Activated naive CD8-positive, alpha-beta T cell (primary cell): ENCODE results near the gene NCAM2.

Experiments
- H3K27ac Mint-ChIP-seq: one replicate; pipeline ENCODE4 v1.8.0; 2021; ENCODE audit warnings: mixed read lengths
- H3K27me3 Mint-ChIP-seq: one replicate; pipeline ENCODE4 v1.8.0; 2021; ENCODE audit warnings: mixed read lengths
- H3K36me3 Mint-ChIP-seq: one replicate; pipeline ENCODE4 v1.8.0; 2021; ENCODE audit warnings: mixed read lengths
- H3K4me1 Mint-ChIP-seq: one replicate; pipeline ENCODE4 v1.8.0; 2021; ENCODE audit warnings: low read depth, mixed read lengths
- H3K4me3 Mint-ChIP-seq: one replicate; pipeline ENCODE4 v1.8.0; 2021; ENCODE audit warnings: mild to moderate bottlenecking, mixed read lengths
- H3K9me3 Mint-ChIP-seq: one replicate; pipeline ENCODE4 v1.8.0; 2021; ENCODE audit warnings: low read depth, mixed read lengths

The NCAM2 gene

DNA sequence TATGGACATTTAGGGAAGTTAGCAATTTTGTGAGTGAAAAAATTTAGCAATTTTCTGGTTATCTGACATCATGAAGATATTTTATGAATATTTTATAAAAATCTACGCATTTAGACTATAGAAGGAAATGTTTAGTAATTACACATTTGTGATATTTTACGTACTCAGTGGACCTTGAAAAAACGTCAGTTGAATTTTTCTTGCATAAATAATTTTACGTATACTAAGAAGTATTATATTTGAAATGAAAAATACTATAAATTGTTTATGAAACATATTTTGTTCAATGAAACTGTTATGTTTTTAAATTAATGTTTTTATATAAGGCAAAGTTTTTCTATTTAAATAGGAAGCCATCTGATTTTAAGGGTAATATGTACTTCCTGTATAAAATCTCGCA lies 462.8 kb downstream of the NCAM2 start:
- Mint-ChIP-seq H3K4me3 (no peak overlapping the region), H3K27me3 (no peaks in the 10 kb centered on the region), H3K9me3 (peaks cover 3% of the 10 kb centered on the region), H3K27ac (no peak overlapping the region), H3K36me3 (no peaks in the 10 kb centered on the region), H3K4me1 (no peaks in the 10 kb centered on the region)

DNA sequence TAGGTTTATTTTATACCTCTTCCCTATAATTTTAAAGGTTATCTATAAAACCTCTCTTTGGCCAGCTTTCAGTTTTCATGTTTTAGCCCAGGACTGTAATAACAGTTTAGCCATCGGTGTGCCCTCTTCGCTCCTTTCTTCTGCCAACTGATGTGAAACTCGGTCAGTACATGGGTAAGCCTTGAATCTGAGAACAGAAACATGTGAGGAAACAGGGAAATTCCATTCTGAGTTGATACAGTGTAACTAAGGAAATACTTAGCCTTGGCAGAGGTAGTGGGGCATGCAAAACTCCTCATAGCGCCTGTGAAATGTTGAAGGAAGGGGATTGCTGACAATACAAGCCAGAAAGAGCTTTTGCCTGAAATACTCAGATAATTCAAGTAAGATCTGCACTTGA lies 465.2 kb downstream of the NCAM2 start:
- no peaks in the 10 kb centered on the region for H3K4me1 Mint-ChIP-seq
- no peak overlapping the region for H3K4me3 Mint-ChIP-seq
- peaks cover 6% of the 10 kb centered on the region for H3K9me3 Mint-ChIP-seq
- H3K27ac Mint-ChIP-seq: no peak overlapping the region
- no peaks in the 10 kb centered on the region for H3K36me3 Mint-ChIP-seq
- no peaks in the 10 kb centered on the region for H3K27me3 Mint-ChIP-seq

DNA sequence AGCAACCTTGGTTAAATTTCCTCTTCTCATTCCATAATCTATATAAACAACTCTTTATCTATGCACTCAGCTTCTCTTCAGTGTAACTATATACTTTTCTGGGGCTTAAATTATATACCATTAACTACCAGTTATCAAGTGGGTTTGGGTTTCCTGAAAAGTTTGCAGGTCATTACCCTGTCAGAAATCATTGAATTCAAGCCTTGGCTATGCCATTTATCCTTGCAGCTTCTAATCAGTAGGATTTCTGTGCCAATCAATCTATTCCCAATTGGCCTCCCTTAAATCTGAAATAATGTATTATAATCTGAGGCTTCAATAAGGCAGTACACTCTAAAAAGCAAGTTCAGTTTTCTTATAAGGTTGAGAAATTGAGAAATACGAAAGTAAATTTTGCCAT lies 466.5 kb downstream of the NCAM2 start:
- H3K9me3 Mint-ChIP-seq: peaks cover 6% of the 10 kb centered on the region
- no peaks in the 10 kb centered on the region for H3K36me3 Mint-ChIP-seq
- no peak overlapping the region for H3K4me3 Mint-ChIP-seq
- no peaks in the 10 kb centered on the region for H3K4me1 Mint-ChIP-seq
- no peak overlapping the region for H3K27ac Mint-ChIP-seq
- H3K27me3 Mint-ChIP-seq: no peaks in the 10 kb centered on the region

DNA sequence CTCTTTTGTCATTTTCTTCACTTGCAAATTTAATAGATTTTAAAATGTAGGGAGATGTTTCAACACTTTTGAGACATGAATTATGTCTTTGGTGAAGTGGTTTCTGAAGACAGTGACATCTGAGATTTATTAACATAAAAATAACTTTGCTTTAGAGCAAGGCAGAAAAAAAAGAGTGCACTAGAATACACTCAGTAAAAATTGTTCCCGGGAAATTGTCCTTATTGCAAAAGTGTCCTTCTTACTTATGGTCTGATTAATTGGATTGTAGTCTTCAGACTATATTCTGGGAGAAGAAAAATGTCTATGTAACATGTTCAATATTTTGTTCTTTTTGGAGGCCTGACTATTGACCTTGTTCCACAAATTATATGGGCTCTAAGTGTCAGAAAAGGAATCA lies 468.5 kb downstream of the NCAM2 start:
- Mint-ChIP-seq H3K4me1 (no peaks in the 10 kb centered on the region), H3K36me3 (no peaks in the 10 kb centered on the region), H3K27me3 (no peaks in the 10 kb centered on the region), H3K27ac (no peak overlapping the region), H3K4me3 (no peak overlapping the region), H3K9me3 (peaks cover 6% of the 10 kb centered on the region)

DNA sequence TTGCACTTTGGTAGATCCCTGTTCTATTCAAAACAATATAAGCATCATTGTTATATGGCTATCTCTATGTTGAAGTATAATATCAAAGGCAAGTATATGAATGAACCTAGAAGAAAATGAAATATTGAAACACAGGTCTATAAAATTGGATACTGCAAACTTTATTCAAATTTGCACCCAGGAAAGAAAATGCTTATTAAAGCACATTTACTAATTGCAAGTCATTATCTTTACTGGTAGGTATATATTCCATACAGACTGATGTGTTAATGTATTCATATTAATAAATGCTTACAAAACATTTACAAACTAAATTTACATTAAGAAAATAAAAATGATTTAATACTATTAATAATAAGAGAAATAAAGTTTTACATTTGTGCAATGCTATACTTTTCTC lies 469.8 kb downstream of the NCAM2 start:
- H3K4me3 Mint-ChIP-seq: no peak overlapping the region
- no peaks in the 10 kb centered on the region for H3K36me3 Mint-ChIP-seq
- H3K4me1 Mint-ChIP-seq: no peaks in the 10 kb centered on the region
- H3K27ac Mint-ChIP-seq: no peak overlapping the region
- H3K9me3 Mint-ChIP-seq: peaks cover 6% of the 10 kb centered on the region
- no peaks in the 10 kb centered on the region for H3K27me3 Mint-ChIP-seq

DNA sequence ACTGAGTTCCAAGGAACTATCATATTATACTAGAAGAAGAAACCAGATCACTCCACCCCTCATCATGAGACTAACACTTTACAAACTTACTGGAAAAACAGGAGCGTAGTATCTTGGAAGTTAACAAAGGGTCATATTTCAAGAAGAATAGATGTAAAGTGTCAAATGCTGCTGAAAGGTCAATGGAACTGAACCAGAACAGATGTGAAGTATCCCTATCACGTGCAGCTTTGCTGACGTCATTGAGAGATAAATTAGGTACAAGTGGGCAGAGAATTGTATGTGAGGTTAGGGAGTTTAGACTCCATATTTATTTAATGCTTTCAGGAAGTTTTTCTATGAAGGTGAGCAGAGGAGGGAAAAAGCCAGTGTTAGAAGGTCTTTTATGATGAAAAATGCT lies 483.0 kb downstream of the NCAM2 start:
- H3K9me3 Mint-ChIP-seq: peaks cover 5% of the 10 kb centered on the region
- H3K4me3 Mint-ChIP-seq: no peak overlapping the region
- no peaks in the 10 kb centered on the region for H3K27me3 Mint-ChIP-seq
- H3K36me3 Mint-ChIP-seq: no peaks in the 10 kb centered on the region
- H3K27ac Mint-ChIP-seq: no peak overlapping the region
- H3K4me1 Mint-ChIP-seq: no peaks in the 10 kb centered on the region

DNA sequence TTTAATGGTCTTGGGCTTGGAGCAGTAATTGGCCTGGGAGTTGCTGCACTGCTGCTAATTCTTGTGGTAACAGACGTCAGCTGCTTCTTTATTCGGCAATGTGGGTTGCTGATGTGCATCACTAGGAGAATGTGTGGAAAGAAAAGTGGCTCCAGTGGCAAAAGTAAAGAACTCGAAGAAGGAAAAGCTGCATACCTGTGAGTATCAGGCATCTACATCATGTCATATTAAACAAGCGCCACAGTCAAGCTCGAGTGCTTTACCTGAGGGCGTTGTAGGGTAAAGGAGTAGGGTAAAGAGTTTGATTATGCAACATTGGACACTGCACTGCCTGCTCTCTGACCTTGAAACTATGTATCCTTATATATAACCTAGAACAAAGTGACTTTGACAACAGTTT lies 510.6 kb downstream of the NCAM2 start:
- Mint-ChIP-seq H3K9me3 (peaks cover 16% of the 10 kb centered on the region), H3K27me3 (no peaks in the 10 kb centered on the region), H3K4me1 (no peaks in the 10 kb centered on the region), H3K4me3 (no peak overlapping the region), H3K27ac (no peak overlapping the region), H3K36me3 (no peaks in the 10 kb centered on the region)

DNA sequence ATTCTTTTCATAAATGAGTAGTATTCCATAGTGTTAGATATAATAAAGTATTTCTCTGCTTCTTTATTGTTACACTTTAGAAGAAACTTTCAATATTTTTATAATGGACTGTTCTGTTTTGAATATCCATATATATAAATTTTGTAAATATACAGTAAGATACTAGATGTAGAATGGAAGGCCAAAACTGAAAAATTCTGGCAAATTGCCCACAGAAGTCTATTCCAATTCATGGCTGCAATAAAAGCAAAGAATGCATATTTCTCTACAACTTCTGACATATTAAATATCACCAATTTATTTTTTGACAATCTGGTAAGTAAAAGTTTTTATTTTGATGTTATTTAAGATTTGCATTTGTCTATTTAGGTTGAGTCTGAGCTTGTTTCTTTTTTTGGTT lies 532.5 kb downstream of the NCAM2 start:
- H3K27me3 Mint-ChIP-seq: no peaks in the 10 kb centered on the region
- H3K4me1 Mint-ChIP-seq: no peaks in the 10 kb centered on the region
- H3K27ac Mint-ChIP-seq: no peak overlapping the region
- no peaks in the 10 kb centered on the region for H3K36me3 Mint-ChIP-seq
- H3K9me3 Mint-ChIP-seq: peaks cover 4% of the 10 kb centered on the region
- no peak overlapping the region for H3K4me3 Mint-ChIP-seq

DNA sequence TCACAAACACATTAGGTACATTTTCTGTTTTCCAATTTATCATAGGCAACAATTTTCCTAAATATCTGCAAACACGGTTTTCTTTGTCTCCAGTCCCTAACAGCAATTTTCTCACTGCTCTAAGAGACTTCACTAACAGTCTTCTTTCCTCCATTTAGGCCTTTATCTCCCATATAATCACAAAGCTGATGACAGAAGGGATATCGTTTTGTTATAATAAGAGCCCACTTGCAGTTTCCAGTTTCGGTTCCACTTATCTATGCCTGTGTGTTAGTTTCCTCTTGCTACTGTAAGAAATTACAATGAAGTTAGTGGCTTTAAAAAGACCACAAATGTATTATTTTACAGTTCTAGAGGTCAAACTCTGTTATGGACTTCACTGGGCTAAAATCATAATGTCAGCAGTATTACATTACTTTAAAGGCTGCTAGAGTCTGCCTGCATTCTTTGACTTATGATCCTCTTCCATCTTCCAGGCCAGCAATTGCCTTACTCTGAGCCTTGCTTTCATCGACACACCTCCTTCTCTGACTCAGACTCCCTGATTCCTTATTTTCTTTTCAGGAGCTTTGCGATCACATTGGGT lies 549.3 kb downstream of the NCAM2 start:
- no peaks in the 10 kb centered on the region for H3K4me1 Mint-ChIP-seq
- no peaks in the 10 kb centered on the region for H3K36me3 Mint-ChIP-seq
- H3K27ac Mint-ChIP-seq: no peak overlapping the region
- H3K9me3 Mint-ChIP-seq: peaks cover 8% of the 10 kb centered on the region
- no peaks in the 10 kb centered on the region for H3K27me3 Mint-ChIP-seq
- H3K4me3 Mint-ChIP-seq: no peak overlapping the region

DNA sequence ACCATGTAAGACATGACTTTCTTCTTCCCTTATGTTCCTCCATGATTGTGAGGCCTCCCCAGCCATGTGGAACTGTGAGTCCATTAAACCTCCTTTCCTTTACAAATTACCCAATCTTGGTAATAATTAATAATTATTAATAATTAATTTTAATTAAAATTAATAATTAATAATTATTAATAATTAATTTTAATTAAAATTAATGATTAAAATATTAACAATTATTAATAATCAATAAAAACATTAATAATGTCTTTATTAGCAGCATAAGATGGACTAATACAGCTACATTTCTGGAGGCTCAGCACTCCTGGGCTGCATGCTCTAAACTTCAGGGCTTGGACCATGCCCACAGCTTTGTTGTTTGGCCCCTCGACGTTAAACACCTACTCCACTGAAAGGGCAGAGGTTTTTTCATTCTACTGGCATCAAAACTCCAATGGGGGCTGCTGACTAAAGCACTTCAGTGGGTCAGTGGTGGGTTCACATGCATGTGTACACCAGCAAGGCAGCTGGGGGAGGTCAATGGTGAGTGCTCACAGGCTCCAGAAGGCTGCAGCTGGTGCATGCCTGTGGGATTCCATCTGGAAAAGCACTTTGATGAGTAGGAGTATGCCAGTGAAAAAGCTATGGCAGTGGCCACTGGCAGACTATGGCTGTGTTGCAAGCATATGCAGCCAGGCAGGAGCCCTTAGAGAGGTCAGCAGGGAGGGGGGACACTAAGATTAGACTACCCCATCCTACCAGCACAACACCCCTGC lies 561.3 kb downstream of the NCAM2 start:
- H3K9me3 Mint-ChIP-seq: peaks cover 12% of the 10 kb centered on the region

More for the DNA sequence above, 561.3 kb downstream of the NCAM2 start:
- H3K4me1 Mint-ChIP-seq: no peaks in the 10 kb centered on the region
- H3K27ac Mint-ChIP-seq: no peak overlapping the region
- no peaks in the 10 kb centered on the region for H3K36me3 Mint-ChIP-seq
- no peaks in the 10 kb centered on the region for H3K27me3 Mint-ChIP-seq
- no peak overlapping the region for H3K4me3 Mint-ChIP-seq
